K562 (cell line): ENCODE data around the gene SLC33A1. TPM values are rescaled to one million over a fixed set of nuclear protein-coding genes. Genes with fewer than 3 reads are reported as not detected.

ENCODE experiments used
- ARNT ChIP-seq, 2 experiments: fragments of 450-650 bp; IDR thresholded peaks; 2 replicates each; pipeline ENCODE4 v1.6.1; 2016; ENCODE audit warnings: mild to moderate bottlenecking in 1 of 2
- E2F6 ChIP-seq, 2 experiments: IDR thresholded peaks; 2 replicates each; pipeline ENCODE4 v1.6.1; 2011; ENCODE audit warnings: borderline replicate concordance in 1 of 2, control low read depth in 1 of 2, low read depth in 1 of 2, low read length in 1 of 2, mild to moderate bottlenecking in 1 of 2, mixed read lengths in 1 of 2, moderate library complexity in 1 of 2; ENCODE audit not compliant: insufficient read depth in 1 of 2, insufficient read length in 1 of 2, poor library complexity in 1 of 2, severe bottlenecking in 1 of 2; ENCODE audit errors: extremely low read depth in 1 of 2
- EWSR1 ChIP-seq: fragments of 450-650 bp; IDR thresholded peaks from 2 replicates; pipeline ENCODE4 v1.6.1; 2018; ENCODE audit warnings: borderline replicate concordance, mild to moderate bottlenecking, low read depth, moderate library complexity; ENCODE audit not compliant: partially characterized antibody
- GABPA ChIP-seq: fragments of 200-800 bp; sonication (Bioruptor generic); conservative IDR thresholded peaks from 2 replicates; pipeline ENCODE4 v1.6.1; 2016; ENCODE audit warnings: low read depth, missing genetic modification characterization, missing compliant biosample characterization
- HMGXB4 ChIP-seq: sonication (generic); formaldehyde crosslinking; IDR thresholded peaks from 2 replicates; pipeline ENCODE4 v1.8.1; 2023; ENCODE audit warnings: mild to moderate bottlenecking, missing genetic modification reagents
- MECOM ChIP-seq: fragments of 250-450 bp; sonication (Bioruptor Pico); IDR thresholded peaks from 2 replicates; pipeline ENCODE4 v1.8.0; 2022; ENCODE audit warnings: inconsistent platforms
- MLX ChIP-seq, 2 experiments: fragments of 450-650 bp in 1 of 2; sonication (generic) in 1 of 2; formaldehyde crosslinking; conservative IDR thresholded peaks; 2 replicates each; pipeline versions ENCODE4 v1.4.0 to v1.8.1; 2020 to 2022; ENCODE audit warnings: mild to moderate bottlenecking in 1 of 2, missing genetic modification reagents in 1 of 2
- NR3C1 ChIP-seq: sonication (generic); formaldehyde crosslinking; IDR thresholded peaks from 2 replicates; pipeline ENCODE4 v1.8.1; 2022; ENCODE audit warnings: missing genetic modification reagents
- SNAPC5 ChIP-seq: fragments of 250-450 bp; sonication (Bioruptor Pico); IDR thresholded peaks from 2 replicates; pipeline ENCODE4 v1.8.0; 2021; ENCODE audit warnings: moderate library complexity, mild to moderate bottlenecking, inconsistent platforms
- SPI1 ChIP-seq: IDR thresholded peaks from 2 replicates; pipeline ENCODE4 v1.6.1; 2011; ENCODE audit warnings: low read depth, low read length, control low read depth, borderline replicate concordance
- ZBTB43 ChIP-seq: sonication (generic); formaldehyde crosslinking; IDR thresholded peaks from 2 replicates; pipeline ENCODE4 v1.8.0; 2023; ENCODE audit warnings: mild to moderate bottlenecking, missing genetic modification reagents
- ZMIZ1 ChIP-seq, 2 experiments: fragments of 150-350 bp in 1 of 2; IDR thresholded peaks; 2 replicates each; pipeline ENCODE4 v1.6.1; 2012 to 2016; ENCODE audit warnings: low read depth in 2 of 2, low read length in 2 of 2, mild to moderate bottlenecking in 1 of 2, moderate library complexity in 1 of 2
- ZNF644 ChIP-seq: fragments of 200-800 bp; sonication (Bioruptor generic); IDR thresholded peaks from 2 replicates; pipeline ENCODE4 v1.6.1; 2016; ENCODE audit warnings: low read depth, missing genetic modification characterization, missing compliant biosample characterization
- polyA plus RNA-seq, 8 experiments: library from polyadenylated mRNA; depleted of rRNA in 4 of 8; stranded (reverse) in 5 of 8; unstranded in 3 of 8; fragments of >200 nt; fragmentation: Nextera tagmentation in 2 of 8; fragmentation: Illumina TruSeq in 1 of 8; extraction: Ambion mirVana in 2 of 8; extraction: Trizol in 1 of 8; gene quantifications; 2 replicates each; pipeline versions ENCODE4 v1.2.1 to v1.2.3, GENCODE V29; 2011 to 2014; ENCODE audit warnings: inconsistent platforms in 1 of 8, missing spikeins in 1 of 8
- total RNA-seq, 7 experiments: library from RNA; depleted of rRNA in 6 of 7; stranded (reverse); fragments of >200 nt in 6 of 7; fragmentation: Illumina TruSeq in 2 of 7; extraction: Trizol in 2 of 7; gene quantifications; 2 replicates each; pipeline versions ENCODE4 v1.2.1 to v1.2.3, GENCODE V29; 2011 to 2021; ENCODE audit warnings: low replicate concordance in 1 of 7

The SLC33A1 gene
- total and polyA plus RNA-seq, 9 of the 15 experiments (the other 6 are each of a cell fraction or from before 2014, with no cell fraction given), result 6.2 to 26.8 (median 19.6) TPM

GRCh38 chr3:155805802-155806618 lies 48.2 kb downstream of the SLC33A1 start, which contains the start of gene C3orf33 (continued):
- no peak; a peak in 1 of 4 replicates for TF ChIP-seq ZMIZ1 (IDR thresholded peaks at IDR 0.05; ENCODE audit: low read depth in 2 of 2, low read length in 2 of 2)
- peak; percentile 92; the same call in 1 of the 2 replicates for TF ChIP-seq HMGXB4 (CRISPR knock-in tag)
- TF ChIP-seq EWSR1, result no peak
- 0 out of 2 replicates have a peak, but pooled peaks have one; percentile 37 for TF ChIP-seq GABPA (tag)
- peak; percentile 47 to 76 for TF ChIP-seq E2F6 (IDR thresholded peaks at IDR 0.05; ENCODE audit: borderline replicate concordance in 1 of 2, extremely low read depth in 1 of 2, insufficient read depth in 1 of 2, insufficient read length in 1 of 2, low read depth in 1 of 2, low read length in 1 of 2, poor library complexity in 1 of 2, severe bottlenecking in 1 of 2)
- 0 out of 2 replicates have a peak, but pooled peaks have one; percentile 20 for TF ChIP-seq ZNF644
- no peak for TF ChIP-seq MLX (CRISPR knock-in tag; conservative IDR thresholded peaks at IDR 0.05)
- no peak for TF ChIP-seq ARNT (IDR thresholded peaks at IDR 0.05)
- TF ChIP-seq SPI1, result no peak
- no peak for TF ChIP-seq MECOM (CRISPR knock-in tag)
- no peak for TF ChIP-seq ZBTB43 (CRISPR knock-in tag)
- TF ChIP-seq SNAPC5 (CRISPR knock-in tag), result no peak
- TF ChIP-seq NR3C1, result no peak
